ENCODE measurements around the gene PNMT.
"Not testable (repeated sequence)": the region's sequence is repeated elsewhere in the genome, so short reads cannot be mapped to it uniquely, and the experiment has no call there.

Gene PNMT

GRCh38 chr17:39687546-39688474, 19.6 kb downstream of the PNMT start, which contains the start of gene PGAP3:
Gene PGAP3, minus strand, starts transcription at chr17:39688057. Its CDS starts 43 bp downstream, at chr17:39688014.
- DNase-seq (ENCODE audit: low read depth in 2 of 2), result peak; percentile 83 to 91

- no peak for DNase-seq (ENCODE audit: low read depth in 2 of 2)
Observed at GRCh38 chr17:39688475-39688835, 20.2 kb downstream of the PNMT start.

DNA sequence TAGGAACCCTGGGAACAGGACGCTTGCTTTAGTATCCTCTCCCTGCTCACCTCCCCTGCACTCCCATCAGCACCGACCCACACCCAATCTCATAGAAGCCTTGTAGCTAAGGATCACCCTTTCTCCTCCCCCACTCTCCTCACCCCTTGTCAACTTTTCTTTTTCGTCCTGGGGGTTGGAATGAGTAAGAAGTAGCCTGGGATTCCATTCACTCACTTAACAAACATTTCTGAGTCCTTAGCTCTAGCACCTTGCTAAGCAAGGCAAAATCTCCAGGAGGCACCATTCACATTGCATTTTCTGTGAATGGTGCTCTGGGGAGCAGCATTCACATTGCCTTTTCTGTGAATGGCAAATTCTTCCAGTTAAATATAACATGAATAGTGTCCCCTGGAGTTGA, 20.7 kb downstream of the PNMT start:
- DNase-seq (ENCODE audit: low read depth in 2 of 2), result no peak

DNA sequence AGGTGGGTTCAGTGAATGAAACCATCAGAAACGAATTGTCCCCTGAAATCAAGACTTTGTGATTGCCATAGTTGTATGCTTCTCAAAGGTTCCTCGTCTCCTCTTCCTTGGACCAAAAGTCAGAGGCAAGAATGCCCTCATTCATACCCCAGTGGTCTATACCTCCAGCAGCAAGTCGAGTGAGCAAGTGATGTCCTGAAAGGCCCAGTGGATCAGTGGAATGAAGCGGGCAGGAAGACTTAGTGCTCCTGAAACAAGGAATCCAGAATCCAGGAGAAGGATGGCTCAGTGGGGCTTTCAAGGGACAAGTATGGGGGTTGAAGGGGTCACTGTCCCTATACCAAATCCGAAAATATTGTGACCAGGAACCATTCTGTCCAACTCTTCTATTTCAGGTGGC, 26.3 kb downstream of the PNMT start:
- no peak for DNase-seq (ENCODE audit: low read depth in 2 of 2)

DNA sequence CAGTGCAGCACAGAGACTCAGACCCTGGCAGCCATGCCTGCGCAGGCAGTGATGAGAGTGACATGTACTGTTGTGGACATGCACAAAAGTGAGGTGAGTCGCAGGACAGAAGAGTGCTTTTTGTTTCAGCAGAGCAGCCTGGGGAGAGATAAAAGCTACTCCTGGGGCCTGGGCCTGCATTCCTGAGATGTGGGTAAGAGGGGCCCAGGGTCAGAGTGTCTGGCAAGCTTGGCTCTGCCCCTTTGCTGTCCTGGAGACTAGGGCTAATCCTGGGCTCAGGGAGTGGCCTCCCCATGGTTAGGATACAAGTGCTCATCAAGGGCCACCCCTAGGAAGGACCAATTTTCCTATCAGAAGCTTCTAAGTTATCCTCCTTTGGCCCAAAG, 26.8 kb downstream of the PNMT start:
- no peak for DNase-seq (ENCODE audit: low read depth in 2 of 2)

DNA sequence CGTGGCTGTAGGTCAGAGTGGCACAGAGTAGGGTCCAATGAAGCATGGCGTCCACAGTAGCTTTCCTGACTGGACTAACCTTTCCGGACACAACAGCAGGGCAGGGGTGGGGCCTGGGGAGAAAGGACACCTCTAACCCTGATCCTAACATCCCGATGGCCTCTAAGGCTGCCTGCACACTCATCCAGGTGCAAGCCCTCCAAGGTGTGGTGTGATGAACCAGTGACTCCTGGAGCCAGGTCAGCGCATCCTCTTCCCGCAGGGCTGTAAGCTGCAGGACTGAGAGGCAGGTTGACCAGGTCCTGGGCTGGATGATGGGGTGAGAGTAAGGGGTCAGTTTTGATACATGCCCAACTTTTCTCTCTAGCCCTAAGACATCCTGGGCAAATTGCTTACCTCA, 28.5 kb downstream of the PNMT start:
- no peak for DNase-seq (ENCODE audit: low read depth in 2 of 2)

GRCh38 chr17:39697961-39698360, 29.7 kb downstream of the PNMT start:
- DNase-seq (ENCODE audit: low read depth in 2 of 2), result no peak

- not testable (repeated sequence) for DNase-seq (ENCODE audit: low read depth in 2 of 2)
Observed at GRCh38 chr17:39699157-39699817, 31.0 kb downstream of the PNMT start.

- no peak for DNase-seq (ENCODE audit: low read depth in 2 of 2)
Observed at GRCh38 chr17:39699818-39700147, 31.5 kb downstream of the PNMT start, which contains the start of gene ERBB2. Gene ERBB2, plus strand, starts transcription at chr17:39700064. Its CDS starts 175 bp downstream, at chr17:39700239.

DNA sequence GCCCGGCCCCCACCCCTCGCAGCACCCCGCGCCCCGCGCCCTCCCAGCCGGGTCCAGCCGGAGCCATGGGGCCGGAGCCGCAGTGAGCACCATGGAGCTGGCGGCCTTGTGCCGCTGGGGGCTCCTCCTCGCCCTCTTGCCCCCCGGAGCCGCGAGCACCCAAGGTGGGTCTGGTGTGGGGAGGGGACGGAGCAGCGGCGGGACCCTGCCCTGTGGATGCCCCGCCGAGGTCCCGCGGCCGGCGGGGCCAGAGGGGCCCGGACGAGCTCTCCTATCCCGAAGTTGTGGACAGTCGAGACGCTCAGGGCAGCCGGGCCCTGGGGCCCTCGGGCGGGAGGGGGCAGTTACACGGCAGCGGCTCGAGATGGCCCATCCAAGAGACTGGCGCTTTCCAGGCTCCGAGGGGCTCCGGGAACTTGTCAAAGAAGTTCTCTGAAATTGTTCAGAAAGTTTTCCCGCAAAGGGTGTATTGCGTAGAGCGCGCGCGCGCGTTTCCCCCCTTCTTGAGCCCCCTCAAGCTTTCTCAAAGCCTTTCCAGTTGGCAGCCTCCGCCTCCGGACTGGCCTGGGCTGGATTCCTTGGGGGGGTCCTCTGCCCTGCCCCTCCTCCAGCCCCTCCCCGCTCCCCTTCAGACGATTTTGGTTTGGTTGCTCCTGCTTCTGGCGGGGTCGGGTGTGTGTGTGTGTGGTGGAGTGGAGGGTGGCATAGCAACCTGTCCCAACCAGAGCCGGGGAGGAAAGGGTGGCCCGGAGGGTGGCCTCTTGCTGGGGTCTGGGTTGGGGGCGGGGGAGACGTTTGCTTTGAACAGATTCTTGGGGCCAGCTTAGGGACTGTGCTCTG, 32.1 kb downstream of the PNMT start:
- no peak for DNase-seq (ENCODE audit: low read depth in 2 of 2)

GRCh38 chr17:39701012-39701783, 32.9 kb downstream of the PNMT start:
- DNase-seq (ENCODE audit: low read depth in 2 of 2), result no peak

- no peak for DNase-seq (ENCODE audit: low read depth in 2 of 2)
Observed at GRCh38 chr17:39701784-39702422, 33.6 kb downstream of the PNMT start.

DNA sequence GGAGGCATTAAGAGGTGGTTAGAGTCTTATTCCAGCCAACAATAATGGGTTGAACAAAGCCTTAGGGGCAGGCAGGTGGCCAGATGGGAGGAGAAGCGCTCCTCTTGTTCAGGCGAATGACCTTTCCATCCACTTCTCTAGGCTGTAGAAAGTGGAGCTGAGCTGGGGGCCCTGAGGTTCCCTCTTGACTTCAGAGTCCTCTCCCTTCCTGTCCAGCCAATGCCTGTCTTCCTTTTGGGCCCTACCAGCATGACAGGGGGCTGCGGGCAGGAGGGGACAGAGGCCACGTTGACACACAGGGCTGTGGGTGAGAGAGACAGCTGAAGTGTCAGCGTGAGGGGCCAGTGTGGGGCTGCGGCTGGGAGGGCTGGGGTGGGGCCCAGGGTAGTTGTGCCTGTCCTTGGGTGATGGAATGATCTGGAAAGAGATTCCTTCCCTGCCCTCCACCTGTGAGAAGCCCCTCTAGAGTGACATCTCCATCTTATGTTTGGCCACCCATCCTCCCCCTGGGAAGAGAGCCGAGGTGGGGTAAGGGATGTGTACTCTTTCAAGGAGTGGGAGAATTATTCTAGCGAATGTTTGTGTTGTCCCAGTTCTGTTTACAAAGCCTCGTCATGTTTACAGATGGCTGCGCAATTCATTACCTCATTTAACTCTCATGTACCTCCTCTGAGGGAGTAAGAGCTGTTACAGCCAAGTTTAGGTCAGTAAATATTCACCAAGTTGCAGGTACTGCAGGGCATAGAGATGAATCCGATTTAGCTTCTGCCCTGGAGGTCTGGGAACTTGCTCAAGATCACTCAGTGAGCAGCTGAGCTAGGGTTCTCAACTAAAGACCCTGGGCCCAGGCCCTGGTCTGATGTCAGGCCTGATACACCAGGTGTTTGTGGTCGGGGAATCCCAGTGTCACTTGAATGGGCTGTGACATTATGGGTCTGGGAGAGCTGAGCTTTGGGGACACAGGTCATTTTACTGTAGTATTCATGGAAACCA, 34.9 kb downstream of the PNMT start:
- no peak for DNase-seq (ENCODE audit: low read depth in 2 of 2)

DNA sequence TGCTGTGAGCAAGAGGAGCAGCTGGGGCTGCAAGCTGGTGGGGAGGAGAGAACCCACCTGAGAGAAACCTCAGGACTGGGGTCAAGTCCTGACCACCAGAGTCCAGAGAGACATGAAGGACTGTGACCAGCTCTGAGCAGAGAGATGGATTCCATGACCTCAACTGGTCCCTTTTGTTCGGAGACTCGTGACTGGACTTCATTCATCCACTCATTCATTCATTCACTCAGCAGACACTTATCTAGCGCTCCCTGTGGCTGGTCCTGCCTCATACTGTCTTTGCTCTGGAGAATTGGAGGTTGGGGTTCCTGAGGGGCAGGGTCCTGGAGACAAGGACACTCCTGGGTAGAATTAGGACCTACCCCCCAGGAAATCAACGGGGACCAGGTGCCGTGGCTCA, 35.7 kb downstream of the PNMT start:
- no peak for DNase-seq (ENCODE audit: low read depth in 2 of 2)

GRCh38 chr17:39704821-39705551, 36.7 kb downstream of the PNMT start:
- DNase-seq (ENCODE audit: low read depth in 2 of 2), result no peak

DNA sequence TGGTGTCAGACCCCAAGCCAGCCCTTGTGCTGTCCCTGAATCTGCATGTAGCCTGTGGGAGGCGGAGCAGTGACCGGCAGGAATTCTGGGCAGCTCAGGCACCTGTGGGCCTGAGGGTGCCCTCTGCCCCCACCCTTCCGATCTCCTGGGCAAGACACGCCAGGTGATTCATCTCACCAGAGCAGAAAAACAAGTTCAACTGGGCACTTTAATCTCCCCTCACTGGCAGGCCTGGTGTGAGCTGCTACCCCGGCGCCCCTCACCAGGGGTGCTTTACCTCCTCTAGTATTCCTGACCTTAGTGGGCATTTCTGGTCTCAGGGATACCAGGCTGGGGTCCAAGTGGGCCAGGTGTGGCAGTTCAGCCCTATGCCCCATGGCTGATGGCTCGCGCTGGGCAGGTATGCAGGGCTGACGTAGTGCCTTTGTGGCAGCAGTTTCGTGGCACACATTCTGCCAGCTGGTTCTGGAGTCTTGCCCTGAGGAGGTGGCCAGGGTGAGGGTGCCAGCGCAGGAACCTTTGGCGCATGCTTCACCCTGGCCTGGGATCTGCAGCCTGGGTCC, 37.6 kb downstream of the PNMT start:
- DNase-seq (ENCODE audit: low read depth in 2 of 2), result no peak

GRCh38 chr17:39706383-39706782, 38.1 kb downstream of the PNMT start:
- DNase-seq (ENCODE audit: low read depth in 2 of 2), result no peak

DNA sequence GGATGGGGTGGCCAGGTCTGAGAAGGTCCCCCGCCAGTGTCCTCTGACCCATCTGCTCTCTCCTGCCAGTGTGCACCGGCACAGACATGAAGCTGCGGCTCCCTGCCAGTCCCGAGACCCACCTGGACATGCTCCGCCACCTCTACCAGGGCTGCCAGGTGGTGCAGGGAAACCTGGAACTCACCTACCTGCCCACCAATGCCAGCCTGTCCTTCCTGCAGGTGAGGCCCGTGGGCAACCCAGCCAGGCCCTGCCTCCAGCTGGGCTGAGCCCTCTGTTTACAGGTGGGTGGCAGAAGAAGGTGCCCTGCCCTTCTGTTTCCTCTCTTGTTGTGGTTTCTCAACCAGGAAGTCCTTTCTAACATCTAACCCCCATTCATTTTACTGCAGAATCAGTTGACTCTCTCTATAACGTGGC, 38.7 kb downstream of the PNMT start:
- no peak for DNase-seq (ENCODE audit: low read depth in 2 of 2)

All from stimulated activated CD8-positive, alpha-beta memory T cell treated with anti-CD3 and anti-CD28 coated beads, Interleukin-2, amount 100 ng/mL, for 48 hours (primary cell).